Spinal cord (tissue), 10 donors: ENCODE measurements around the gene PLCH1. TPM values are rescaled to one million over a fixed set of nuclear protein-coding genes. Genes with fewer than 3 reads are reported as not detected.

Experiments used
- DNase-seq, 6 donors: peaks; one replicate each; pipeline versions ENCODE4 v3.0.0 to v3.0.0-alpha.2; 2013 to 2015; ENCODE audit warnings: low spot score in 6 of 6, low read depth in 4 of 6
- H3K27ac ChIP-seq: one replicate; pipeline ENCODE4 v1.5.1; 2013; ENCODE audit warnings: low read depth, low read length, control low read depth
- H3K27me3 ChIP-seq: one replicate; pipeline ENCODE4 v1.6.1; 2013; ENCODE audit warnings: low read length; ENCODE audit not compliant: control insufficient read depth, insufficient read depth
- H3K36me3 ChIP-seq: one replicate; pipeline ENCODE4 v1.6.1; 2013; ENCODE audit warnings: low read length; ENCODE audit not compliant: control insufficient read depth, insufficient read depth
- H3K4me1 ChIP-seq: one replicate; pipeline ENCODE4 v1.6.1; 2013; ENCODE audit warnings: low read length; ENCODE audit not compliant: control insufficient read depth, insufficient read depth
- H3K4me3 ChIP-seq: one replicate; pipeline ENCODE4 v1.5.1; 2013; ENCODE audit warnings: low read depth, low read length, control low read depth
- H3K9me3 ChIP-seq: one replicate; pipeline ENCODE4 v1.6.1; 2013; ENCODE audit warnings: low read length; ENCODE audit not compliant: control insufficient read depth, insufficient read depth
- WGBS: methylation state at CpG from one replicate; pipeline ENCODE4 v1.1.5; 2013; ENCODE audit warnings: missing lambda C conversion rate; ENCODE audit not compliant: insufficient coverage; 5-methylcytosine and 5-hydroxymethylcytosine counted together
- polyA plus RNA-seq, 2 donors: library from polyadenylated mRNA; unstranded; fragments of 120-200 nt; gene quantifications; one replicate each; pipeline ENCODE4 v1.2.1, GENCODE V29; 2013; ENCODE audit not compliant: insufficient read length in 2 of 2
- small RNA-seq: library from RNA; depleted of rRNA; stranded (forward); fragments of <200 nt; gene quantifications from one replicate; pipeline ENCODE3, GENCODE V24; 2014; ENCODE audit warnings: low replicate concordance
- total RNA-seq, 2 donors: library from RNA; depleted of rRNA in 1 of 2; stranded (reverse); fragments of 120-200 nt in 1 of 2; fragments of >200 nt in 1 of 2; gene quantifications; one replicate each; pipeline versions ENCODE4 v1.2.3 to v1.2.4, GENCODE V29; 2013 to 2014
- donor health status: healthy.

PLCH1 gene
- total and polyA plus RNA-seq, 4 donors: 10.2 to 20.6 (median 12.9) TPM

DNA sequence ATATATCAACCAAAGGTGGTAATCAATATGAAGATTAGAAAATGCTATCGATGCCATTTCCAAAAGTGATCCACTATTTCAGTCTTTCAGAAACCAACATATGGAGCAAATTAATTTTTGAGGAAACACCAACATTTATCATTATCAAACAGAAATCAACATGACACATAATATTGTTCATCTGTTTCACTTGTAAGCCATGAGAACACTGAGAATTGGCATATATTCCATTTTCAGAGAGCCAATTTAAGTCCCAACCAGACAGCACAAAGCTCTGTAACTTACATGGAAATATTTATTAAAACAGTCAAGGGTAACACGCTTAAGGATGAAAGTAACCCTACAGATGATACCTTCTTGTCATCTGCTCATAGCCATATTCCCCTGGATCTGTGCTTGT, 413.8 kb downstream of the PLCH1 start:
- H3K27me3 ChIP-seq: no peaks in the 10 kb centered on the region
- no CpG with 5 or more reads among the region's 2 CpGs for WGBS
- no peaks in the 10 kb centered on the region for H3K4me1 ChIP-seq
- no peaks in the 10 kb centered on the region for H3K9me3 ChIP-seq
- no peak for DNase-seq
- no peaks in the 10 kb centered on the region for H3K36me3 ChIP-seq
- no peak overlapping the region for H3K4me3 ChIP-seq
- no peak overlapping the region for H3K27ac ChIP-seq

- no peak overlapping the region for H3K4me3 ChIP-seq
- H3K27ac ChIP-seq: no peak overlapping the region
- H3K27me3 ChIP-seq: no peaks in the 10 kb centered on the region
- H3K4me1 ChIP-seq: peaks cover 3% of the 10 kb centered on the region
- DNase-seq: no peak
- H3K36me3 ChIP-seq: no peaks in the 10 kb centered on the region
- no peaks in the 10 kb centered on the region for H3K9me3 ChIP-seq
Measured at GRCh38 chr3:155330370-155330769, 414.5 kb downstream of the PLCH1 start.

- no CpG with 5 or more reads among the region's 6 CpGs for WGBS
Measured at GRCh38 chr3:155329513-155330048, 415.3 kb downstream of the PLCH1 start.

DNA sequence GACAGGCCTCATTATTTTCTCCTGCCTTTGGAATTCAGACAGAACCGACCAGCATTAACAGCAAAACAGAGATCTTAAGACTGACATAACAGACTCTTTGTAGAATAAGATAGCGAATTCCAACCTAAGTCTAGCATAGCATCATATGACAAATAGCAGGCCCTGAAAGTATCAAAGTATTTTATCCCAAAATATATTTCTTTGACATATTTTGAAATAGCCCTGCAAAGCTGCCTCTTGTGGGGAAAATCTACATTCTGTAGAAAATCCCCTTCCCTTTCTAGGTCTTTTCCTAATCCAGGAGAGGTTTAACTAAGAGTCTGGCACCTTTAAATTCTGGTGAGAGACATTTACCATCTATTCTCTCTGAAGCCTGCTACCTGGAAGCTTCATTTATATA, 417.0 kb downstream of the PLCH1 start:
- Histone ChIP-seq H3K27ac (no peak overlapping the region), H3K27me3 (no peaks in the 10 kb centered on the region)
- DNase-seq: no peak

More at GRCh38 chr3:155329513-155330048, 415.3 kb downstream of the PLCH1 start:
- no peak overlapping the region for H3K4me3 ChIP-seq
- no peaks in the 10 kb centered on the region for H3K36me3 ChIP-seq
- peaks cover 3% of the 10 kb centered on the region for H3K4me1 ChIP-seq
- H3K27ac ChIP-seq: no peak overlapping the region
- H3K9me3 ChIP-seq: no peaks in the 10 kb centered on the region
- DNase-seq: no peak
- H3K27me3 ChIP-seq: no peaks in the 10 kb centered on the region

DNA sequence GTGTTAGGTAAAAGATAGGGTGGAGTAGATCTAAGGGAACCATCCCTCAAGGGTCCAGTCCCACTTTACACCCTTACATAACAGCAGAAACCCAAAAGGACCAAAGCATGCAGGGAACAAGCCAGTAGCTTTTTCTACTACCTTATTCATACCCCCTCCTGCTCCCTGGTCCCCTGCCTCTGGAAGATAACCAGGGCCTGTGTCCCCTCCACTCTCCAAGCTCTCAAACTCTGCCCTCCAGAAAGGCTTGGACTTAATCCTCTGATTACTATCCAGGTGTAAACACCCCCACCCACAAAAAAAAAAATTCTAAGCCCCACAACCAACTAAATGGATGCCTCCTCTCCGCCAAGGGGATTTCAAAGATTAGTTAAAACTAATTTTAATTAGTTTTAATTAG, 417.4 kb downstream of the PLCH1 start:
- Histone ChIP-seq H3K36me3 (no peaks in the 10 kb centered on the region), H3K4me3 (no peak overlapping the region), H3K27ac (no peak overlapping the region), H3K27me3 (no peaks in the 10 kb centered on the region), H3K9me3 (no peaks in the 10 kb centered on the region), H3K4me1 (peaks cover 3% of the 10 kb centered on the region)
- WGBS: no CpG with 5 or more reads among the region's 1 CpG
- no peak for DNase-seq

More for the DNA sequence above, 417.0 kb downstream of the PLCH1 start:
- no CpG with 5 or more reads among the region's 2 CpGs for whole genome bisulfite sequencing
- Histone ChIP-seq H3K9me3 (no peaks in the 10 kb centered on the region), H3K4me1 (peaks cover 3% of the 10 kb centered on the region), H3K36me3 (no peaks in the 10 kb centered on the region), H3K4me3 (no peak overlapping the region)

GRCh38 chr3:155326901-155327300, 418.0 kb downstream of the PLCH1 start:
- 83% methylated on average over 3 of the region's 4 CpGs for WGBS
- Histone ChIP-seq H3K9me3 (no peaks in the 10 kb centered on the region), H3K27me3 (no peaks in the 10 kb centered on the region), H3K36me3 (no peaks in the 10 kb centered on the region), H3K27ac (no peak overlapping the region), H3K4me1 (peaks cover 3% of the 10 kb centered on the region), H3K4me3 (no peak overlapping the region)
- DNase-seq: no peak

GRCh38 chr3:155326244-155326643, 418.6 kb downstream of the PLCH1 start:
- WGBS: 72% methylated on average over 3 of the region's 5 CpGs
- H3K4me3 ChIP-seq: no peak overlapping the region
- no peaks in the 10 kb centered on the region for H3K27me3 ChIP-seq
- no peaks in the 10 kb centered on the region for H3K9me3 ChIP-seq
- peaks cover 3% of the 10 kb centered on the region for H3K4me1 ChIP-seq
- H3K36me3 ChIP-seq: no peaks in the 10 kb centered on the region
- no peak overlapping the region for H3K27ac ChIP-seq
- no peak for DNase-seq

Small RNA genes within 50 kb of the gene (small RNA-seq; reads per million reads assigned to genes)
- not detected for gene AC108729.3
- not detected for gene RN7SL715P

Other genes with a start within 250 kb of the PLCH1 start
- gene C3orf33, start 61.2 kb upstream of the PLCH1 start, total RNA-seq: 10 to 100 TPM in 1 of 2 donors, 1 to 10 TPM in 1; 6.4 to 12.1 TPM
- 10 to 100 TPM in 1 of 2 donors, 1 to 10 TPM in 1; 9.7 to 10.5 TPM for gene C3orf33, start 61.2 kb upstream of the PLCH1 start, polyA plus RNA-seq
- gene SLC33A1, start 109.4 kb upstream of the PLCH1 start, total RNA-seq: 10 to 100 TPM; 36.6 to 38.3 TPM
- 10 to 100 TPM; 17.2 TPM for gene SLC33A1, start 109.4 kb upstream of the PLCH1 start, polyA plus RNA-seq
- 10 to 100 TPM; 36.1 to 41.1 TPM for gene GMPS, start 125.6 kb upstream of the PLCH1 start, total RNA-seq
- gene GMPS, start 125.6 kb upstream of the PLCH1 start, polyA plus RNA-seq: 10 to 100 TPM; 27.2 to 32.8 TPM